Gastrocnemius medialis (tissue), 4 donors: ENCODE results near the gene EPB41. TPM values are rescaled to one million over a fixed set of nuclear protein-coding genes. Genes with fewer than 3 reads are reported as not detected.

Source experiments
- ATAC-seq, 2 donors: fragments of 150-250 bp; one replicate each; pipeline ENCODE4 v1.9.1; 2016
- DNase-seq, 2 donors: peaks; one replicate each; pipeline ENCODE4 v3.0.0-alpha.2; 2019
- H3K27ac ChIP-seq, 4 donors: fragments of 200-600 bp; sonication (generic); 1 replicate in 1 of 4; 2 replicates in 3 of 4; pipeline ENCODE4 v1.5.1; 2016 to 2018; ENCODE audit warnings: mild to moderate bottlenecking in 2 of 4, moderate library complexity in 1 of 4
- H3K27me3 ChIP-seq, 3 donors: fragments of 200-600 bp; sonication (generic) in 2 of 3; 1 replicate in 1 of 3; 2 replicates in 2 of 3; pipeline versions ENCODE4 v1.5.1 to v1.6.0; 2016 to 2019; ENCODE audit warnings: mild to moderate bottlenecking in 1 of 3, moderate library complexity in 1 of 3
- H3K36me3 ChIP-seq, 2 donors: fragments of 200-600 bp; sonication (generic) in 1 of 2; one replicate each; pipeline ENCODE4 v1.5.1; 2017 to 2018
- H3K4me1 ChIP-seq, 2 donors: fragments of 200-600 bp; sonication (generic) in 1 of 2; one replicate each; pipeline ENCODE4 v1.5.1; 2016 to 2017; ENCODE audit warnings: mild to moderate bottlenecking in 2 of 2
- H3K4me3 ChIP-seq, 4 donors: fragments of 200-600 bp; sonication (generic) in 3 of 4; 1 replicate in 1 of 4; 2 replicates in 3 of 4; pipeline ENCODE4 v1.5.1; 2016 to 2019; ENCODE audit warnings: mild to moderate bottlenecking in 2 of 4
- H3K9me3 ChIP-seq, 3 donors: fragments of 200-600 bp; sonication (generic) in 2 of 3; 1 replicate in 1 of 3; 2 replicates in 2 of 3; pipeline ENCODE4 v1.5.1; 2016 to 2019
- CTCF ChIP-seq, 5 experiments: fragments of 450-650 bp in 3 of 5; fragments of 200-600 bp in 2 of 5; sonication (generic) in 2 of 5; IDR thresholded peaks in 4 of 5; conservative IDR thresholded peaks in 1 of 5; 1 replicate in 4 of 5; 2 replicates in 1 of 5; pipeline ENCODE4 v1.5.1; 2016 to 2019; ENCODE audit warnings: antibody characterized with exemption in 5 of 5, mild to moderate bottlenecking in 3 of 5, moderate library complexity in 3 of 5
- POLR2A ChIP-seq, 2 donors: fragments of 450-650 bp; IDR thresholded peaks; one replicate each; pipeline ENCODE4 v1.6.1; 2017; ENCODE audit warnings: antibody characterized with exemption in 2 of 2, mild to moderate bottlenecking in 2 of 2, moderate library complexity in 2 of 2
- in situ Hi-C, 4 donors: fragments of 200-750 bp; cut with MboI; loops; one replicate each; pipeline versions ENCODE4 v1.15.0 to v1.8.0; 2017; ENCODE audit warnings: low sequenced_read_pairs in 4 of 4
- intact Hi-C: fragments of 100-400 bp; cut with DNase I; formaldehyde crosslinking; loops from one replicate; pipeline ENCODE4 v1.15.1; 2023; ENCODE audit warnings: low total_unique reads
- total RNA-seq, 4 donors: library from RNA; depleted of rRNA; stranded (reverse); fragments of >200 nt; gene quantifications; one replicate each; pipeline versions ENCODE4 v1.1.0 to v1.2.3, GENCODE V29; 2016

Gene EPB41
- total RNA-seq, 4 donors from 2014 or later: 19.5 to 28.6 (median 23.6) TPM

- no peaks in the 10 kb centered on the region for H3K36me3 ChIP-seq
- peaks cover 4% of the 10 kb centered on the region in 2 donors for H3K4me1 ChIP-seq
- intact Hi-C loops (no loop called here), in situ Hi-C loops (loop anchor here (25.0 kb wide), 4 partner anchors 256 to 1819 kb away; partner anchors contain the start of genes RNU11 (in 2 of the 4), TAF12 (in 2 of the 4), MATN1 (in 1 of the 4) and PHACTR4 (in 1 of the 4))
- ATAC-seq: no peak
- no peak overlapping the region for H3K27ac ChIP-seq
- no peaks in the 10 kb centered on the region for H3K27me3 ChIP-seq
- no peak overlapping the region for H3K4me3 ChIP-seq
- TF ChIP-seq POLR2A (IDR thresholded peaks at IDR 0.05) (no peak), CTCF (IDR thresholded peaks at IDR 0.05 in 4 of 5, conservative IDR thresholded peaks at IDR 0.05 in 1 of 5) (no peak)
- DNase-seq: no peak
- H3K9me3 ChIP-seq: no peaks in the 10 kb centered on the region
These were observed 20.8 kb upstream of the EPB41 start for GRCh38 chr1:28893403-28894102.

GRCh38 chr1:28894785-28895184 lies 19.6 kb upstream of the EPB41 start:
- TF ChIP-seq CTCF (IDR thresholded peaks at IDR 0.05 in 4 of 5, conservative IDR thresholded peaks at IDR 0.05 in 1 of 5) (no peak), POLR2A (IDR thresholded peaks at IDR 0.05) (no peak)

GRCh38 chr1:28895896-28896608 lies 18.3 kb upstream of the EPB41 start:
- Histone ChIP-seq H3K9me3 (no peaks in the 10 kb centered on the region), H3K36me3 (no peaks in the 10 kb centered on the region), H3K4me3 (no peak overlapping the region), H3K4me1 (peaks cover 10 to 11% of the 10 kb centered on the region in 2 donors), H3K27me3 (no peaks in the 10 kb centered on the region), H3K27ac (no peak overlapping the region)
- ATAC-seq: no peak
- TF ChIP-seq CTCF (IDR thresholded peaks at IDR 0.05 in 4 of 5, conservative IDR thresholded peaks at IDR 0.05 in 1 of 5): no peak
- TF ChIP-seq POLR2A (IDR thresholded peaks at IDR 0.05): no peak
- no peak for DNase-seq
- in situ Hi-C loops (loop anchor here (25.0 kb wide), 4 partner anchors 259 to 1816 kb away; partner anchors contain the start of genes RNU11 (in 2 of the 4), TAF12 (in 2 of the 4), MATN1 (in 1 of the 4) and PHACTR4 (in 1 of the 4)), intact Hi-C loops (no loop called here)

More at GRCh38 chr1:28894785-28895184, 19.6 kb upstream of the EPB41 start:
- no peak for DNase-seq
- Histone ChIP-seq H3K9me3 (no peaks in the 10 kb centered on the region), H3K36me3 (no peaks in the 10 kb centered on the region), H3K4me1 (peaks cover 10 to 11% of the 10 kb centered on the region in 2 donors), H3K4me3 (no peak overlapping the region), H3K27ac (no peak overlapping the region), H3K27me3 (no peaks in the 10 kb centered on the region)
- intact Hi-C loops: no loop called here
- ATAC-seq: no peak
- in situ Hi-C loops: loop anchor here (25.0 kb wide), 4 partner anchors 257 to 1818 kb away; partner anchors contain the start of genes RNU11 (in 2 of the 4), TAF12 (in 2 of the 4), MATN1 (in 1 of the 4) and PHACTR4 (in 1 of the 4)

- intact Hi-C loops (no loop called here), in situ Hi-C loops (loop anchor here (25.0 kb wide), 4 partner anchors 259 to 1816 kb away; partner anchors contain the start of genes RNU11 (in 2 of the 4), TAF12 (in 2 of the 4), MATN1 (in 1 of the 4) and PHACTR4 (in 1 of the 4))
- TF ChIP-seq CTCF (IDR thresholded peaks at IDR 0.05 in 4 of 5, conservative IDR thresholded peaks at IDR 0.05 in 1 of 5): no peak
- TF ChIP-seq POLR2A (IDR thresholded peaks at IDR 0.05): no peak
- H3K27ac ChIP-seq: no peak overlapping the region
- no peak overlapping the region for H3K4me3 ChIP-seq
- peaks cover 10 to 11% of the 10 kb centered on the region in 2 donors for H3K4me1 ChIP-seq
- no peaks in the 10 kb centered on the region for H3K36me3 ChIP-seq
- H3K27me3 ChIP-seq: no peaks in the 10 kb centered on the region
- ATAC-seq (no peak), DNase-seq (no peak)
- H3K9me3 ChIP-seq: no peaks in the 10 kb centered on the region
These were observed 17.8 kb upstream of the EPB41 start for GRCh38 chr1:28896609-28896986.
